ENCODE data around the gene POU6F1.

DNA sequence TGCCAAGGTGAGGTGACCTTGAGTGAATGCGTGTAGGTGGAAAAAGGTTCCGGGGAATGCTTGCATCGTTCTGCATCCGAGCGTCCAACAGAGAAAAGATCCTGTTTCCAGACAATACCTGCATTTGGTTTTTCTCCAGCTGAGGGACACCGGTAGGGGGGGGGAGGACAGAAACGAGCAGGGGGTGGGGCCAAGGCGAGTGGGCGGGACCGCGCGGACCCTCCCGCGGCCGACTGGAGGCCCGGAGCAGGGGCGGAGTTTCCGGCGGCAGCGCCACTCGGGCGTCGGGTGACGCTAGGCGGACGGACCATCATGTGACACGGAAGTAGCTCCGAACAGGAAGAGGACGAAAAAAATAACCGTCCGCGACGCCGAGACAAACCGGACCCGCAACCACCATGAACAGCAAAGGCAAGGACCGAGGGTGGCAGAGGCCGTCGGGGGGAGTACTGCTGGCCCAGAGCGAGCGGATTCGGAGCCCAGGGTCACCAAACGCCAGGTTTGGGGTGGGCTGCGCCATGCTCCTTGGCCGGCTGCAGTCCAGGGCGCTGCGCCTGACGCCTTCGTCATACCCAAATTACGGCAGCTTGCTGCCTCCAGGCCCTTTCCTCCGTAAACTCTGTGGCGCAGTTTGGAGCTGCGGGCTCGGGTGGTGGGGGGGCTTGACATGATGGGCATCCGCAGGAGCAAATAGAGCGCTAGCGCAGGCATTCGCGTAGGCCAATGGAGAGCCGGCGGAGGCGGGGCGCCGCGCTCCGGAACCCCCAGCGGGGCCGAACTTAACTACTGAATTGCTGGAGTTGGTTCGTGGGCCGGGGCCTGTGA, 20.9 kb upstream of the POU6F1 start, which contains the start of gene DAZAP2:
- TF ChIP-seq CTCF (IDR thresholded peaks at IDR 0.05; ENCODE audit: low read depth, low read length) = 0 out of 2 replicates have a peak, but pooled peaks have one; percentile 2
- TF ChIP-seq EZH2phosphoT487 (IDR thresholded peaks at IDR 0.05; ENCODE audit: low read depth) = no peak
